ENCODE measurements around the gene RXFP3.

The RXFP3 gene

GRCh38 chr5:33927685-33928084 is 8.5 kb upstream of the RXFP3 start:
- no peaks in the 10 kb centered on the region for H3K9me3 Mint-ChIP-seq
- no peak overlapping the region for H3K27ac Mint-ChIP-seq
- H3K36me3 Mint-ChIP-seq (ENCODE audit: low read depth) = no peaks in the 10 kb centered on the region
- no peak overlapping the region for H3K4me3 Mint-ChIP-seq
- no peaks in the 10 kb centered on the region for H3K4me1 Mint-ChIP-seq (ENCODE audit: low read depth)
- H3K27me3 Mint-ChIP-seq = peaks cover 22% of the 10 kb centered on the region

- H3K4me3 Mint-ChIP-seq = no peak overlapping the region
- H3K36me3 Mint-ChIP-seq (ENCODE audit: low read depth) = no peaks in the 10 kb centered on the region
- no peak overlapping the region for H3K27ac Mint-ChIP-seq
- no peaks in the 10 kb centered on the region for H3K9me3 Mint-ChIP-seq
- H3K27me3 Mint-ChIP-seq = peaks cover 19% of the 10 kb centered on the region
- H3K4me1 Mint-ChIP-seq (ENCODE audit: low read depth) = no peaks in the 10 kb centered on the region
Measured at GRCh38 chr5:33928283-33928682, 7.9 kb upstream of the RXFP3 start.

GRCh38 chr5:33929925-33930690 is 6.1 kb upstream of the RXFP3 start:
- no peaks in the 10 kb centered on the region for H3K4me1 Mint-ChIP-seq (ENCODE audit: low read depth)
- H3K27me3 Mint-ChIP-seq = peaks cover 13% of the 10 kb centered on the region
- no peaks in the 10 kb centered on the region for H3K36me3 Mint-ChIP-seq (ENCODE audit: low read depth)
- no peak overlapping the region for H3K27ac Mint-ChIP-seq
- no peak overlapping the region for H3K4me3 Mint-ChIP-seq
- no peaks in the 10 kb centered on the region for H3K9me3 Mint-ChIP-seq

- H3K9me3 Mint-ChIP-seq = no peaks in the 10 kb centered on the region
- H3K4me1 Mint-ChIP-seq (ENCODE audit: low read depth) = peaks cover 3% of the 10 kb centered on the region
- H3K27ac Mint-ChIP-seq = no peak overlapping the region
- H3K4me3 Mint-ChIP-seq = no peak overlapping the region
- peaks cover 22% of the 10 kb centered on the region for H3K27me3 Mint-ChIP-seq
- no peaks in the 10 kb centered on the region for H3K36me3 Mint-ChIP-seq (ENCODE audit: low read depth)
Measured at GRCh38 chr5:33931136-33931535, 5.0 kb upstream of the RXFP3 start.

GRCh38 chr5:33933723-33934169 is 2.4 kb upstream of the RXFP3 start:
- Mint-ChIP-seq H3K36me3 (ENCODE audit: low read depth) (no peaks in the 10 kb centered on the region), H3K27ac (no peak overlapping the region), H3K4me3 (no peak overlapping the region), H3K4me1 (ENCODE audit: low read depth) (peaks cover 8% of the 10 kb centered on the region), H3K9me3 (no peaks in the 10 kb centered on the region), H3K27me3 (peaks cover 39% of the 10 kb centered on the region)

GRCh38 chr5:33934176-33934575 is 2.0 kb upstream of the RXFP3 start:
- H3K4me1 Mint-ChIP-seq (ENCODE audit: low read depth) = peaks cover 8% of the 10 kb centered on the region
- peaks cover 43% of the 10 kb centered on the region for H3K27me3 Mint-ChIP-seq
- H3K36me3 Mint-ChIP-seq (ENCODE audit: low read depth) = no peaks in the 10 kb centered on the region
- H3K4me3 Mint-ChIP-seq = no peak overlapping the region
- no peaks in the 10 kb centered on the region for H3K9me3 Mint-ChIP-seq
- H3K27ac Mint-ChIP-seq = no peak overlapping the region

- H3K27me3 Mint-ChIP-seq = peaks cover 57% of the 10 kb centered on the region
- H3K9me3 Mint-ChIP-seq = no peaks in the 10 kb centered on the region
- H3K4me3 Mint-ChIP-seq = no peak overlapping the region
- H3K4me1 Mint-ChIP-seq (ENCODE audit: low read depth) = peaks cover 8% of the 10 kb centered on the region
- no peaks in the 10 kb centered on the region for H3K36me3 Mint-ChIP-seq (ENCODE audit: low read depth)
- no peak overlapping the region for H3K27ac Mint-ChIP-seq
Measured at GRCh38 chr5:33936004-33936380, 194 bp upstream of the RXFP3 start.

- Mint-ChIP-seq H3K4me1 (ENCODE audit: low read depth) (peaks cover 8% of the 10 kb centered on the region), H3K9me3 (no peaks in the 10 kb centered on the region), H3K36me3 (ENCODE audit: low read depth) (no peaks in the 10 kb centered on the region), H3K27ac (no peak overlapping the region), H3K27me3 (peaks cover 52% of the 10 kb centered on the region), H3K4me3 (no peak overlapping the region)
Measured at GRCh38 chr5:33937017-33937706, 976 bp downstream of the RXFP3 start.

GRCh38 chr5:33937707-33938506 is 1.7 kb downstream of the RXFP3 start:
- H3K4me1 Mint-ChIP-seq (ENCODE audit: low read depth) = peaks cover 8% of the 10 kb centered on the region
- no peak overlapping the region for H3K27ac Mint-ChIP-seq
- H3K27me3 Mint-ChIP-seq = peaks cover 52% of the 10 kb centered on the region
- no peaks in the 10 kb centered on the region for H3K36me3 Mint-ChIP-seq (ENCODE audit: low read depth)
- H3K9me3 Mint-ChIP-seq = no peaks in the 10 kb centered on the region
- H3K4me3 Mint-ChIP-seq = no peak overlapping the region

- no peak overlapping the region for H3K4me3 Mint-ChIP-seq
- H3K27ac Mint-ChIP-seq = no peak overlapping the region
- peaks cover 52% of the 10 kb centered on the region for H3K27me3 Mint-ChIP-seq
Measured at GRCh38 chr5:33938507-33938796, 2.3 kb downstream of the RXFP3 start.

GRCh38 chr5:33938881-33939280 is 2.7 kb downstream of the RXFP3 start:
- Mint-ChIP-seq H3K9me3 (no peaks in the 10 kb centered on the region), H3K4me3 (no peak overlapping the region), H3K4me1 (ENCODE audit: low read depth) (peaks cover 8% of the 10 kb centered on the region), H3K27ac (no peak overlapping the region), H3K27me3 (peaks cover 52% of the 10 kb centered on the region), H3K36me3 (ENCODE audit: low read depth) (no peaks in the 10 kb centered on the region)

More at GRCh38 chr5:33938507-33938796, 2.3 kb downstream of the RXFP3 start:
- Mint-ChIP-seq H3K4me1 (ENCODE audit: low read depth) (peaks cover 8% of the 10 kb centered on the region), H3K9me3 (no peaks in the 10 kb centered on the region), H3K36me3 (ENCODE audit: low read depth) (no peaks in the 10 kb centered on the region)

GRCh38 chr5:33939556-33940262 is 3.5 kb downstream of the RXFP3 start:
- Mint-ChIP-seq H3K9me3 (no peaks in the 10 kb centered on the region), H3K4me1 (ENCODE audit: low read depth) (peaks cover 8% of the 10 kb centered on the region), H3K36me3 (ENCODE audit: low read depth) (no peaks in the 10 kb centered on the region), H3K27me3 (peaks cover 52% of the 10 kb centered on the region), H3K27ac (no peak overlapping the region), H3K4me3 (no peak overlapping the region)

GRCh38 chr5:33941090-33941489 is 4.9 kb downstream of the RXFP3 start:
- Mint-ChIP-seq H3K4me1 (ENCODE audit: low read depth) (peaks cover 6% of the 10 kb centered on the region), H3K27me3 (peaks cover 49% of the 10 kb centered on the region), H3K4me3 (no peak overlapping the region), H3K36me3 (ENCODE audit: low read depth) (no peaks in the 10 kb centered on the region), H3K9me3 (no peaks in the 10 kb centered on the region), H3K27ac (no peak overlapping the region)

GRCh38 chr5:33944543-33945132 is 8.5 kb downstream of the RXFP3 start:
- no peaks in the 10 kb centered on the region for H3K4me1 Mint-ChIP-seq (ENCODE audit: low read depth)
- no peaks in the 10 kb centered on the region for H3K36me3 Mint-ChIP-seq (ENCODE audit: low read depth)
- peaks cover 4% of the 10 kb centered on the region for H3K9me3 Mint-ChIP-seq
- no peak overlapping the region for H3K27ac Mint-ChIP-seq
- H3K27me3 Mint-ChIP-seq = peaks cover 20% of the 10 kb centered on the region
- no peak overlapping the region for H3K4me3 Mint-ChIP-seq

All from stimulated activated naive CD8-positive, alpha-beta T cell treated with anti-CD3 and anti-CD28 coated beads, Interleukin-15, Interleukin-2, amounts not matched to agents 100 ng/mL and 50 ng/mL, for 24 hours (primary cell).